Neural cell (in vitro differentiated cells): ENCODE results near the gene YPEL2.

Source experiments
- CTCF ChIP-seq: fragments of 450-650 bp; IDR thresholded peaks from 2 replicates; pipeline ENCODE4 v1.5.1; 2014; ENCODE audit warnings: antibody characterized with exemption, mild to moderate bottlenecking, moderate library complexity; ENCODE audit not compliant: poor library complexity, severe bottlenecking
- POLR2AphosphoS5 ChIP-seq: IDR thresholded peaks from 2 replicates; pipeline ENCODE4 v1.6.1; 2012

DNA sequence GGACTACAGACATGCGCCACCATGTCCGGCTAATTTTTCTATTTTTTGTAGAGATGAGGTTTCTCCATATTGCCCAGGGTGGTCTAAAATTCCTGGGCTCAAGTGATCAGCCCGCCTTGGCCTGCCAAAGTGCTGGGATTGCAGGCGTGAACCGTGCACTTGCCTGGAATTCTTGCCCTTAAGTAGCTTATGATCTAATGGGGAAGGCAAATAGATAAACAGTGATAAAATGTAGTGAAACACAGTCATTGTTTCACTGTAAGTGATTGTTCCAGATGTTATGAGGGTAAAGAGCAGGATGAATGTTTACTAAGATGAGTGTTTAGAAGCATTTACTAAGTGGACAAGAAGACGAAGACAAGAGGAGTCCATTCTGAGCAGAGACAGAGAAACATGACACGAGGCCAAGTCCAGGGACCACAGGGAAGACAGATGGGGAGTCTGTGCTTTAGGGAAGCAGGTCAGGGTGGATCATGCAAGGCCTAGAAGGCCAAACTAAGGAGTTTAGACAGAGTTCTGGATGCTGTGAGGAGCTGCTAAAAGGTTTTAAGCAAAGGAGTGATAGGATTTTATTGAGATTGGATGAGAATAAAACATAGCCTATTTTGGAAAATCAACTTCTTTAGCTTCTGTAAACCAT is 36.9 kb downstream of the YPEL2 start:
- no peak for TF ChIP-seq POLR2AphosphoS5
- no peak for TF ChIP-seq CTCF
